HK-2 (cell line): ENCODE measurements around the gene DIP2C.

ENCODE experiments used
- DNase-seq: peaks from one replicate; pipeline ENCODE4 v3.0.0-alpha.2; 2018; ENCODE audit not compliant: unreplicated experiment

The DIP2C gene

GRCh38 chr10:571688-572451 is 117.6 kb downstream of the DIP2C start:
- DNase-seq, result no peak

DNA sequence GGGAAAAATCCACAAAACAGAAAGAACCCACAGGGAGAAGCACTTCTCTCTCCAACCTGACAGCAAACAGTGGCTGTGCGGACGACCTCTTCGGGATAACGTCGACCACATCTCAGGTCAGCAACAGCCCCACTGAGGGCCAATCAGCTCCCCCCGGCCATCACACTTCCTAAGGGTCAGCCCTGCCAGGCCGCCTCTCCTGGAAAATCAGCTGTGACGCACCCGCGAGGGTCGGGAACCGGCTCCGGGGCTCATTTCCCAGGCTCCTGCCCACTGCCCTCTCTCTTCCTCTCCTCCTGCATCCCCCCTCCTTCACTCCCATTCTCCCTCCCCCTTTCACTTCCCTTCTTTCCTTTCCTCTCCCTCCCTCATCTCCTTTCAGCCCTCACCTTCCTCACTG is 118.3 kb downstream of the DIP2C start:
- no peak for DNase-seq

DNA sequence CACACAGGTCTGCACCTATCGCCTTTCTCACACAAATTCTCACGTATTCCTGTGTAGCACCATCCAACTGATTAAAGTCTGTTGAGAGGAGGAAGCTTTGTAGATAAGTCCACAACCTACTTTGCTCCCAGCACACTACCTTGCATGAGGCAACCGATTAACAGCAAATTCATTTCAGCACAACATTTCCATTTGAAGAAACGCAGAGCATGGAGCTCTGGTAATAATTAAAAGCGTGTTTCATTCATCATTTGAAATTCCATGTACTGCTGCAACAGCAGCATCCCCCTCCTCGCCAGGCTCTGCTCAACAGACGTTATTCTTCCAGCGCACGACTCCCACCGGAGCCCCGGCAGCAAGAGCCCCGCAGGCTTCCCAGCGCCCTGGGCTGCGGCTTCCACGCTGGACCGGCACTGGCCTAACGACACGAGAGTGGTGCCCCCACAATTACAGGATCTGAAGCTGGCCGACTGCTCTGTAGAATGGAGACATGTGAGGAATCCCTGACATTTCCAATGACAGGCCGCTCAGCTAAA is 118.8 kb downstream of the DIP2C start:
- DNase-seq, result no peak

GRCh38 chr10:569961-570627 is 119.4 kb downstream of the DIP2C start:
- no peak for DNase-seq

DNA sequence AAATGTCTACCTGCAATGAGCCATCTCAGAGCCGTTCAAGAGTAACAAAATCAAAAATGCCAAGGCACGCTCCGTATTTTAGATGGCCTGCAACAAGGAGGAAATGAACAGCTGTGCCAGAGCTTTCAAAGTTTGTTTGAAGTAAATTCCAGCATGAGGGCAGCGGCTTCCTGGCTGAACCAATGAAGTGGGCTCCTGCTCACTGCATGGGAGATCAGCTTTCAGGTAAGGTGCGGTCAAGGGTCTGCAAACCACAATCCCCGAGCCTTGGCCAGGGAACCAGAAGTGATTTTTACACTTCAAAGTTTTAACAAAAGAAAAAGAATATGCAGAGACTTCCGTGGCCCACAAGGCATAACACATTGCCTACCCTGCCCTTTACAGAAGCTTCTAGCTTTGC is 120.6 kb downstream of the DIP2C start:
- DNase-seq, result no peak

GRCh38 chr10:567869-568268 is 121.6 kb downstream of the DIP2C start:
- no peak for DNase-seq

DNA sequence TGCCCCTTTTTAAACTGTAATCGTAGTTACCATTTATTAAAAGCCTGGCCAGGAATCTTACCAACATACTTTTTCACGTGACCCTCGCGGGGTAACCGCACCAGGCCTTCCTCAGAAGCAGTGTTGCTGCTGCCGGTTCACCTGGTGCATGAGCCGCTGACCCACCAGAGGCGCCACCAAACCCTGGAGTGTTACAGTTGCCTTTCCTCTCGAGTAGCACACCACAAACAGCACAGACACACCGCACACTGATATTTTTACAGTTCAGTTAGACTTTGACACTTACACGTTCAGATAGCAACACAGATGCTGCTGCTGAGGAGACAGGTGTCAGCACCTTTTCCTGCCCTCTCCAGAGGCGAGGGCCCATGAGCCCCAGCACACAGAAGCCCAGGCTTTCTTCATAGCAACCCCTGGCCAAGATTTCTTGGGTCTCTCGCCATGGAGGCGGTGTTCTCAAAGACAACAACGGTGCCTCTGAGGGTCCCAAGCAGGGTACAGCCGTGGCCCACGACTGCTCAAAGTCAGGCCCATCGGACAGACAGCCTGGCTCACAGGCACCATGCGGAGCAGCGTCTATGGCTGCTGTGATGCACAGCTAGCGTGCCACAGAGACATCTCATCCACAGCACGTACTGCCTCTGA is 123.1 kb downstream of the DIP2C start:
- DNase-seq, result no peak

DNA sequence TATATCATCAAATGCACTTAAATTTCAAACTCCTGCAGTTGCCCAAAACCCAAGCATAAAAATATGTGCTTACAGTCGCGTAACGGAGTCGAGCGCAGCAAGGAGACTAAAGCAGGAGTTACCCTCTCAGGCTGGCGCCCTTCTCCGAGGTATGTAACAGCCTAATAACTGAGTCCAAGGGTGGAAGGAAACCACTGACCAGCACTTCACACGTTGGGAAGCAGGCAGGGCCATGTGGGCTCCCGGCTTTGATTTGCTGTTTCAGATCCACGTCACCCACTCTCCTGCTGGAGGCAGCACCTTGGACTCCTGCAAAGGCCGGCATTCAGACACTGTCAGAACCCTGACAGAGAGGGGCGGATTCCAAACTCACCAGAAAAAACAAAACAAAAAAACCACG is 123.8 kb downstream of the DIP2C start:
- no peak for DNase-seq

DNA sequence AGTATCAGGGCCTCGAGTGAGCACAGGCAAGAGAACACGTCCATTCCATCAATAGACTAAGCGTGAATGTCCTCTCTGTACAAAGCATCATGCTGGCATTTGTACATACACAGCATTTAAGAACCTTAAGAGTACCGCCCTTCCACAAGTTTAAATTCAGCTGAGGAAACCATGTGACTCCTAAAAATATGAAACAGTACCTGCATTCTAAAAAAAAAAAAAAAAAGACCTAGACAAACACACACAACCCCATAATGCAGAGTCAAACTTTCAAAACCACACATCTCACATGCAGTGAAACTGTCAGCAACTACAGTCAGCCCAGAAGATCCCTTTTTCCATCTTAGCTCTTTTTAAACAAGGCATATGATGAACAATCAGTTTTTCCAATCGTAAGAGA is 124.3 kb downstream of the DIP2C start:
- no peak for DNase-seq

DNA sequence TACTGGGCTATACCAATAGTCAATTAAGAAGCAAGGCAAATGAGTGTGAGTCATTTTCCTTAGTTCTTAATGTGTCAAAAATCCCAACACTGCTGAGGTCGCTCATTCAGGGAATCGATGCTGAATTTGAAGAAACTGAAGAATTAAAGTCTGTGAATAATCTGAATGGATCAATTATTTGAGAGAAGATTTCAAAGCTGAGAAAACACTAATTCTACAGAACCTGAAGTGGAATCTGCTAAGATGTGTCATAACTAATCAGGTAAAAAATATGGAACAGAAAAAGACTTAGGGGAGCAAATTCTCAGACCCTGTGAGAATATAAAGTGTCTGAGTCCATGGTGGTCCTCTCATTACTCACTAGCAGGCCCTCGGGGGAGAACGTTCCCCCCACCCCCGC is 125.6 kb downstream of the DIP2C start:
- DNase-seq, result no peak

DNA sequence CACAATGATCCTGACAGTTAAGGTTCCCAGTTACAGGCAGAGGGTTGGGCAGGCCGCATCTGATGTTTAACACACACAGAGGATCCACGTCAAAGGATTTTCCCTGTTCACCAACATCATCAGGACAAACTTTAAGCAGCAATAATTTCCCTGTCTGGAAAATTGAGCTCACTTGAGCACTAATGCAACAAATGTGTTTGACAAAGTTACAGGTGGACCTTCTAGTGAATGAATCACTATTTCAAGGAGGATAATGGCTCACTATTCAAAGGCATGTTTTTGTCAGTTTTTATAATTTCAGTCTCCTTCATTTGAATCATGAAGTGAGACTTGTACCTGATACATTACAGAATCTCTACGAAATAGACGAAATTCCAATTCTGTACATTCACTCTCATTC is 127.3 kb downstream of the DIP2C start:
- DNase-seq, result no peak

DNA sequence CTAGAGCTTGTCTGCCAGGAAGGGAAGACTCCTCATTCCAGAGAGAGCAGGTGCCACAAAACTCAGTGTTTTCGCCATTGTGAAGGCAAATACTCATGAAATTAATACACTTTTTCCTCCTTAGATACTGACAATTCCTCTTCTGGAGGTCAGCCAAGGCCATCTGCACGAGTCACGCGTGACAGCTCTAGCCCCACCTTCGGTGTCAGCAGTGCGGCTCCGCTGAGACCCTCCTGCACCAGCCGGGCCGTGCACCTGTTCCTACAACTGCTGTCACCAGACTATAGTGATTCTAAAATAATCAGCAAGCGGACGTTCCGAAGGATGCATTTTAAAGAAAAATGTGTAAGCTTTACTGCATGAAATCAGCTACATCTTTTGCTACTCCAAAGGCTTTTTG is 127.7 kb downstream of the DIP2C start:
- DNase-seq, result no peak

DNA sequence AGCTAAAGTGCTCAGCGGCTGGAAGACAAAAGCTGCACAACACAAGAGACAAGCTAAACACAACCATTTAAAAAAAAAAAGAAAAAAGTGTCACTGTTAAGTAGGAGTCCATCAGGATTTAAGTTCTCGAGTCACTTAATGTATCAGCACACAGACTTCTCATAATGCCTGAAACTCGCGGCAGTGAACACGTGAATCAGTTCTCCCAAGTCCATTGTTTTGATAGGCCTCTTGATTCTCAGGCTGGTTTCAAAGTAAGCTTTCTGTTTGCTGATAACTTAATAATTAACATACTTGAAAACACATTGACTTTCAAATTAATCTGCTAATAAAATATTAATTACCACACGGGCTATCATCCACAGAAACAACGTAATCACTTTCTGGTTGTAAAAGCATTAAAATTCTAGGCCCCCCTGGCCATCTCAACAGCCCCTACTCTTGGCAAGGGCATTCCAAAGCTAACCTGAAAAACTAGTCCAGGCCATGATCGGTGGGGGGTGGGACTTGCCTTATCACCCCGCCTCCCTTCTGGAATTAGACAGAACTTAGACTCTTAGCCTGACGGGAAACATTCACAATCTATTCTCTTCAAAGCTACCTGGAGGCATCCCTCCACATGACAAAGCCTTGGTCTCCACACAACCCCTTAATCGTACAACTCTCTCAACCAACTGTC is 129.0 kb downstream of the DIP2C start:
- no peak for DNase-seq

- DNase-seq, result no peak
Measured at GRCh38 chr10:559767-560047, 129.8 kb downstream of the DIP2C start.

DNA sequence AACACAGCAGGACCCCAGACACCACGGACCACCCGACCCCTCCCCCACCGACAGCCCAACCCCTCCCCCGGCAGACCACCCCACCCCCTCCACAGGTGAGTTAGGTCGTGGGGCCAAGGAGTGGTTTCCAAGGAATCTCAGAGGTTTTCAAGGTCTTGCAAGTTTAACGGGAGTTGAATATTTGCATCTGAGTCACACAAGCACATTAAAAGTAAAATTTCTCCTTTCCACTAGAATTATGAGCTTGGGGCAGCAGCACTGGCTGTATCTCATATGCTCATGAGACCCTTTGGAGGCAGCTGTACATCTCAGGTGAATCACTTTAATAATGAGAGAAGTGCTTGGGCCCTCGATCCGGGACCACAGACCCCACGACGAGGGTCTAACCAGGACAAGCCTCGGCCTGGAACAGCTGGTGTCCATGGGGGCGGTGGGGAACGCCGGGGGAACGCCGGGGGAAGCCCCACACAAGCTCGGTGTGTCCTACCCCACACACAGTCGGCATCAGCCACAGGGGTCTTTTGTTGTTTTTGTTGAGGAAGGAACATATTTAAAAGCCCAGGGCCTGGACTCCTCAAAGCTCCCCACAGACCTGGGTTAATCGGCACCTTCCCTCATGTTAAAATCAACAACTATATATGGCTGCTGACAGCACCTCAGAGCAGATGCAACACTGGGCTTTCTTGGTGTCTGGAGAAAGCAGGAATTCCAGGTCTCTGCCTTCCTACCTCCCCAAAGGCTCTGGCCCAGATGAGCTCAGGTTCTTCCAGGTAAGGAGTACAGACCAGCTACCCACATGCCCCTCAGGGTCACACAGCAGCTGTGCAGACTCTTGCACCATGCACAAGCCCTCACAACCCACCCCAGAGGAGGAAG is 130.3 kb downstream of the DIP2C start:
- no peak for DNase-seq

DNA sequence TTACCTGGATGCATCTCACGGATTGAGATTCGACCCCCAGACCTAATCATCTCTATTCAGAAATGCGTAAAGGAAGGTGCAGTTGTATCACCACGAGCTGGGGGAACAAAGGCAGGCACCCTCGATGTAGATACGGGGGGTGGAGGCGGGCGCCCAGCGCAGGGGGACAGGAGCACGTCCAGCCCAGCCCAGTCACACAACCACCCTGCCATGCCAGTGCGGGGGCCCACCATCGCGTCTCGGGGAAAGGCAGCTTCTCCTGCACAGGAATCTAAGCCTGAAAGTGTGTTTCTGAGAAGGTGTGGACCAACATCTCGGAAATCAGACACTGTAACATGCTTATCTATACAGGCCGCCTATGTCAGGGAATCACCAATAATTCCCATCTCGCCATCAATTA is 131.1 kb downstream of the DIP2C start:
- no peak for DNase-seq

DNA sequence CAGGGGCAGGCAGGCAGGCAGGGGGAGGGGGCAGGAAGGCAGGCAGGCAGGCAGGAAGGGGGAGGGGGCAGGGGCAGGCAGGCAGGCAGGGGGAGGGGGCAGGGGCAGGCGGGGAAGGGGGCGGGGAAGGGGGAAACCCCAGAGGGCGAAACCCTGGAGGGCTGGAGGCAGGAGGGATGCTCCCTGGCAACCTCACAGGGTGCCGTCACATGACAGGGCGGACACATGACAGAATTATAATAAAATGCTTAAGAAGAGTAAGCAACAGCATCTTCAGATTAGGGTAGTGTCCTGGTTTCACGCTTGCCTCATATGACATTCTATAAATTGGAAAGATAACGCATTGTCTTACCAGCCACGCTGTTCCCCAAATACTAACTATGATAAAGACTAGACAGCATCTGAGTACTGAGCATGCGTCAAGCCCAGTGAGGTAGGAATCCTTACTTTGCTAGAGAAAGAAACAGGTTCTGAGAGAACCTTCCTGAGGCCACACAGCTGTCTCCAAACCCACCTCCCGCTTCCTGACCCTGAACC is 131.6 kb downstream of the DIP2C start:
- no peak for DNase-seq

- no peak for DNase-seq
Measured at GRCh38 chr10:556971-557637, 132.4 kb downstream of the DIP2C start.

- no peak for DNase-seq
Measured at GRCh38 chr10:555682-556350, 133.7 kb downstream of the DIP2C start.

GRCh38 chr10:555281-555680 is 134.2 kb downstream of the DIP2C start:
- DNase-seq, result no peak
